HepG2 (cell line): ENCODE results near the gene NMBR. TPM values are rescaled to one million over a fixed set of nuclear protein-coding genes. Genes with fewer than 3 reads are reported as not detected.
A peak's percentile ranks its signal among the peaks of the same experiment; 100 is the strongest.

ENCODE experiments used
- ATM ChIP-seq: fragments of 450-650 bp; IDR thresholded peaks from 2 replicates; pipeline ENCODE4 v1.7.1; 2017; ENCODE audit warnings: mild to moderate bottlenecking, borderline replicate concordance
- DDIT3 ChIP-seq: sonication (generic); formaldehyde crosslinking; IDR thresholded peaks from 2 replicates; pipeline ENCODE4 v1.4.0; 2020; ENCODE audit warnings: mild to moderate bottlenecking, missing genetic modification reagents
- EZH2 ChIP-seq: conservative IDR thresholded peaks from 2 replicates; pipeline ENCODE4 v1.6.1; 2012; ENCODE audit warnings: mild to moderate bottlenecking, low read depth, low read length, moderate library complexity
- FOXA3 ChIP-seq: IDR thresholded peaks from 2 replicates; pipeline ENCODE4 v1.6.1; 2016; ENCODE audit warnings: missing genetic modification reagents, missing compliant biosample characterization
- GLI4 ChIP-seq: sonication (generic); formaldehyde crosslinking; IDR thresholded peaks from 2 replicates; pipeline ENCODE4 v1.5.1; 2020; ENCODE audit warnings: missing genetic modification reagents, mild to moderate bottlenecking, moderate library complexity, borderline replicate concordance
- HMGA1 ChIP-seq: sonication (generic); formaldehyde crosslinking; conservative IDR thresholded peaks from 2 replicates; pipeline ENCODE4 v1.4.0; 2020; ENCODE audit warnings: missing genetic modification reagents
- NR1H2 ChIP-seq: sonication (generic); formaldehyde crosslinking; IDR thresholded peaks from 2 replicates; pipeline ENCODE4 v1.8.1; 2022; ENCODE audit warnings: low read depth, missing genetic modification reagents, borderline replicate concordance
- PHF5A ChIP-seq: IDR thresholded peaks from one replicate; pipeline ENCODE4 v1.6.1; 2018; ENCODE audit warnings: low read depth, missing genetic modification reagents; ENCODE audit not compliant: unreplicated experiment
- POLR2AphosphoS2 ChIP-seq: IDR thresholded peaks from 2 replicates; pipeline ENCODE4 v1.6.1; 2011; ENCODE audit warnings: low read depth, low read length, improper control_type of control experiment
- RAD51 ChIP-seq: fragments of 450-650 bp; IDR thresholded peaks from 2 replicates; pipeline ENCODE4 v1.6.1; 2016; ENCODE audit warnings: borderline replicate concordance
- TBX3 ChIP-seq: fragments of 450-650 bp; IDR thresholded peaks from 2 replicates; pipeline ENCODE4 v1.6.1; 2017; ENCODE audit warnings: antibody characterized with exemption, mild to moderate bottlenecking, inconsistent platforms, borderline replicate concordance
- YY1 ChIP-seq: IDR thresholded peaks from 2 replicates; pipeline ENCODE4 v1.6.1; 2011; ENCODE audit warnings: low read length, low read depth, moderate library complexity, mild to moderate bottlenecking; ENCODE audit not compliant: insufficient read depth, insufficient replicate concordance
- ZBTB34 ChIP-seq: sonication (generic); formaldehyde crosslinking; IDR thresholded peaks from 2 replicates; pipeline ENCODE4 v1.8.0; 2022; ENCODE audit warnings: mild to moderate bottlenecking, missing genetic modification reagents
- ZEB1 ChIP-seq: IDR thresholded peaks from 2 replicates; pipeline ENCODE4 v1.6.1; 2012; ENCODE audit warnings: mild to moderate bottlenecking, low read depth, inconsistent platforms; ENCODE audit not compliant: insufficient replicate concordance
- ZFP36L2 ChIP-seq: sonication (generic); formaldehyde crosslinking; IDR thresholded peaks from 2 replicates; pipeline ENCODE4 v1.4.0; 2020; ENCODE audit warnings: missing genetic modification reagents
- ZFP91 ChIP-seq: sonication (generic); formaldehyde crosslinking; IDR thresholded peaks from 2 replicates; pipeline ENCODE4 v1.9.0; 2022; ENCODE audit warnings: missing genetic modification reagents, mild to moderate bottlenecking, borderline replicate concordance
- ZFX ChIP-seq: sonication (generic); formaldehyde crosslinking; IDR thresholded peaks from 2 replicates; pipeline ENCODE4 v1.4.0; 2020; ENCODE audit warnings: mild to moderate bottlenecking, low read depth, missing genetic modification reagents, moderate library complexity
- ZNF263 ChIP-seq: sonication (generic); formaldehyde crosslinking; IDR thresholded peaks from 2 replicates; pipeline ENCODE4 v1.4.0; 2020; ENCODE audit warnings: missing genetic modification reagents
- ZNF3 ChIP-seq: IDR thresholded peaks from 2 replicates; pipeline ENCODE4 v1.7.0; 2017; ENCODE audit warnings: inconsistent platforms
- ZNF660 ChIP-seq: sonication (generic); formaldehyde crosslinking; IDR thresholded peaks from 2 replicates; pipeline ENCODE4 v1.5.1; 2020; ENCODE audit warnings: mild to moderate bottlenecking, low read depth, missing genetic modification reagents, borderline replicate concordance
- ZNF781 ChIP-seq: sonication (generic); formaldehyde crosslinking; IDR thresholded peaks from 2 replicates; pipeline ENCODE4 v1.5.1; 2020; ENCODE audit warnings: borderline replicate concordance, mild to moderate bottlenecking, missing genetic modification reagents; ENCODE audit errors: not compliant biosample characterization
- ZNF788 ChIP-seq: sonication (generic); formaldehyde crosslinking; IDR thresholded peaks from 2 replicates; pipeline ENCODE4 v1.5.0; 2020; ENCODE audit warnings: mild to moderate bottlenecking, missing genetic modification reagents, borderline replicate concordance
- polyA plus RNA-seq, 8 experiments: library from polyadenylated mRNA; depleted of rRNA in 3 of 8; stranded (reverse) in 7 of 8; unstranded in 1 of 8; fragments of >200 nt; fragmentation: Illumina TruSeq in 4 of 8; extraction: Trizol in 4 of 8; gene quantifications; 2 replicates each; pipeline versions ENCODE4 v1.2.1 to v1.2.3, GENCODE V29; 2011 to 2016; ENCODE audit warnings: low read depth in 4 of 8, missing spikeins in 1 of 8, mixed read lengths in 1 of 8; ENCODE audit not compliant: insufficient read depth in 1 of 8
- total RNA-seq, 5 experiments: library from RNA; depleted of rRNA; stranded (reverse); fragments of >200 nt; fragmentation: Illumina TruSeq; extraction: Trizol; gene quantifications; 2 replicates each; pipeline ENCODE4 v1.2.3, GENCODE V29; 2016; ENCODE audit warnings: low read depth in 1 of 5
- TF ChIP-seq, protein P1 (sequence below): IDR thresholded peaks from 2 replicates; pipeline ENCODE4 v1.6.1; 2018; ENCODE audit warnings: missing genetic modification reagents
- TF ChIP-seq, protein P2 (sequence below): sonication (generic); formaldehyde crosslinking; IDR thresholded peaks from 2 replicates; pipeline ENCODE4 v1.5.1; 2020; ENCODE audit warnings: mild to moderate bottlenecking, missing genetic modification reagents, borderline replicate concordance

Gene NMBR
- total and polyA plus RNA-seq, 2 of the 13 experiments (the other 11 are each of a cell fraction or from before 2014, with no cell fraction given), result not detected

GRCh38 chr6:142146828-142147662 is at the start of gene NMBR, which contains the start of gene VTA1 (continued):
- TF ChIP-seq, protein P1, sequence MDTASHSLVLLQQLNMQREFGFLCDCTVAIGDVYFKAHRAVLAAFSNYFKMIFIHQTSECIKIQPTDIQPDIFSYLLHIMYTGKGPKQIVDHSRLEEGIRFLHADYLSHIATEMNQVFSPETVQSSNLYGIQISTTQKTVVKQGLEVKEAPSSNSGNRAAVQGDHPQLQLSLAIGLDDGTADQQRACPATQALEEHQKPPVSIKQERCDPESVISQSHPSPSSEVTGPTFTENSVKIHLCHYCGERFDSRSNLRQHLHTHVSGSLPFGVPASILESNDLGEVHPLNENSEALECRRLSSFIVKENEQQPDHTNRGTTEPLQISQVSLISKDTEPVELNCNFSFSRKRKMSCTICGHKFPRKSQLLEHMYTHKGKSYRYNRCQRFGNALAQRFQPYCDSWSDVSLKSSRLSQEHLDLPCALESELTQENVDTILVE (CRISPR knock-in tag), result peak; percentile 81; the same call in 1 of the 2 replicates
- TF ChIP-seq POLR2AphosphoS2, result no peak
- peak; percentile 94 for TF ChIP-seq ZFX (CRISPR knock-in tag)
- peak; percentile 60 for TF ChIP-seq ZEB1
- TF ChIP-seq, protein P2, sequence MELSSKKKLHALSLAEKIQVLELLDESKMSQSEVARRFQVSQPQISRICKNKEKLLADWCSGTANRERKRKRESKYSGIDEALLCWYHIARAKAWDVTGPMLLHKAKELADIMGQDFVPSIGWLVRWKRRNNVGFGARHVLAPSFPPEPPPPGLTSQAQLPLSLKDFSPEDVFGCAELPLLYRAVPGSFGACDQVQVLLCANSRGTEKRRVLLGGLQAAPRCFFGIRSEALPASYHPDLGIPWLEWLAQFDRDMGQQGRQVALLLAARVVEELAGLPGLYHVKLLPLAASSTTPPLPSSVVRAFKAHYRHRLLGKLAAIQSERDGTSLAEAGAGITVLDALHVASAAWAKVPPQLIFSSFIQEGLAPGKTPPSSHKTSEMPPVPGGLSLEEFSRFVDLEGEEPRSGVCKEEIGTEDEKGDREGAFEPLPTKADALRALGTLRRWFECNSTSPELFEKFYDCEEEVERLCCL (CRISPR knock-in tag), result no peak
- no peak for TF ChIP-seq HMGA1 (CRISPR knock-in tag)
- peak; percentile 99 for TF ChIP-seq ZNF781
- TF ChIP-seq ZBTB34 (CRISPR knock-in tag), result peak; percentile 65
- peak; percentile 88; the same call in 1 of the 2 replicates for TF ChIP-seq ZNF788 (CRISPR knock-in tag)
- TF ChIP-seq FOXA3, result peak; percentile 90
- peak; percentile 81 for TF ChIP-seq ZFP36L2 (CRISPR knock-in tag)
- TF ChIP-seq ZFP91 (CRISPR knock-in tag), result peak; percentile 98
- TF ChIP-seq RAD51, result no peak
- TF ChIP-seq ZNF263, result peak; percentile 53; the same call in 1 of the 2 replicates
- TF ChIP-seq GLI4 (CRISPR knock-in tag), result peak; percentile 84; the same call in 1 of the 2 replicates
- TF ChIP-seq DDIT3 (CRISPR knock-in tag), result 0 out of 2 replicates have a peak, but pooled peaks have one; percentile 25
- peak; percentile 78 for TF ChIP-seq PHF5A (CRISPR knock-in tag)
- no peak for TF ChIP-seq ATM
- TF ChIP-seq TBX3, result peak; percentile 68; the same call in 1 of the 2 replicates
- TF ChIP-seq YY1, result peak; percentile 95
- no peak for TF ChIP-seq ZNF3 (CRISPR knock-in tag)
- no peak for TF ChIP-seq ZNF660 (CRISPR knock-in tag)
- no peak for TF ChIP-seq EZH2
- no peak for TF ChIP-seq NR1H2 (CRISPR knock-in tag)
